Retinal pigment epithelial cell (primary cell): ENCODE results near the gene FAM110C.
"Not testable (repeated sequence)": the region's sequence is repeated elsewhere in the genome, so short reads cannot be mapped to it uniquely, and the experiment has no call there.

Experiments
- DNase-seq: peaks from one replicate; pipeline ENCODE4 v3.0.0-alpha.2; 2010; ENCODE audit warnings: low read depth
- H3K4me3 ChIP-seq: 2 replicates; pipeline ENCODE4 v1.5.1; 2011; ENCODE audit warnings: mild to moderate bottlenecking, low read length, control low read depth, moderate library complexity
- CTCF ChIP-seq: conservative IDR thresholded peaks from 2 replicates; pipeline ENCODE4 v1.5.1; 2011; ENCODE audit warnings: low read depth, low read length, control low read depth, inconsistent platforms

The FAM110C gene

DNA sequence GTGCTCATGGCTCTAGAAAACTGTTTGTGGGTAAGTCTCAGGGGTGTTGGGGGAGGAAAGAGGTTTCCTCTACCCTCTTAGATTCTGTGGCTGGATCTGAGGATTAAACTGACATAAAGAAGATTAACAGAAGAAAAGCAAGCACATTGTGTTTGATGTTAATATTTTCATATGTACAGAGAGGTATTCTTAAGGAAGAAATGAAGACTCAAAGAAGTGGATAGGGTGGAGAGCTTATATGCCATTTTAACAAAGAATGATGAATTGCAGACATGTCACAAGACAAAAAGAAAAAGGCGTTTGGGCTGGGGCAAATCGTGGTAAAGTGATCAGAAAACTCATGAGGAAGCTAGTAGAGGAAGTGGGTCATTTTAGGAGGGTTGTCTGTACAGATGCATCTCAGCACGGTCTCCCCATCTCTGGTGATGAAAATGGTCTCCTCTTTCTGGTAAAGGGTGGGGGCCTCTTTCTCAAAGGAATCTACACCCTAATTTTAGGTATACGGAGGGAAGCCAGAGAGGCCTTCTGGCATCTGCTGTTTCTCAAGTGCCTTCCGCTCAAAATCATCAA is 17.8 kb downstream of the FAM110C start:
- no peak for TF ChIP-seq CTCF
- DNase-seq: no peak
- H3K4me3 ChIP-seq: no peak overlapping the region

DNA sequence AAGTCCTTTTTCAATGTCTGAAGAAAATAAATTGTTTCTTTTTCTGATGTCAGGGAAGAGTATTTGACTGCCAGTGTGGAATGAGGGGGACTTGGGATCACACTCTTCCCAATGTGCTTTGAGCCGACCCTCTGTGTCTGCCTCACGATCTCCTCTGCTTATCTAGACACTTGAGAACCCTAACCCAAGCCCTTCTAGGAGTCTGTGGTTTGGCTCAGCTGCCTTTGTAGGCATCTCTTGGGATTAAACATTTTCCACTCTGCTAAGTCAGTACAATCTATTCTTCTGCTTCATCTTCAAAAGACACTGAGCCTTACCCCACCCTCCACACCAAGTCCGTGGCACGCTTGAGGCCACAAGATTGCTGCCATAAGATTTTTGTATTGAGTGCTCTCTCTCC is 19.4 kb downstream of the FAM110C start:
- H3K4me3 ChIP-seq: no peak overlapping the region
- DNase-seq: no peak
- no peak for TF ChIP-seq CTCF

DNA sequence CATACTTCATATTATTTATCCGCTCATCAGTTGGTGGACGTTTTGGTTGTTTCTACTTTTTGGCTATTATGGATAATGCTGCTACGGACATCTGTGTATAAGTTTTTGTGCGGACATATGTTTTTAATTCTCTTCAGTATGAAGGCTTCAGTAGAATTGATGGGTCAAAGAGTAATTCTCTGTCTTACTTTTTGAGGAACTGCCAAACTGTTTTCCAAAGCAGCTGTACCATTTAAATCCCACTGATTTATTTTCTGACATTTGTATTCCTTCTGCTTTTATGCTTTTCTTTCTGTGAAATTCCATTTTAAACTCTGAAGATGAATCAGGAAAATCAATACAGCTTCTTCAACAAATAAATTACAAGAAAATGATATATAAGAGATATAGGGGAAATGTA is 20.8 kb downstream of the FAM110C start:
- no peak overlapping the region for H3K4me3 ChIP-seq
- DNase-seq: no peak
- TF ChIP-seq CTCF: no peak

GRCh38 chr2:24591-24990 is 21.7 kb downstream of the FAM110C start:
- H3K4me3 ChIP-seq, DNase-seq: not testable (repeated sequence)

- TF ChIP-seq CTCF: no peak
- H3K4me3 ChIP-seq: no peak overlapping the region
- no peak for DNase-seq
These were observed 22.2 kb downstream of the FAM110C start for GRCh38 chr2:24107-24506.

DNA sequence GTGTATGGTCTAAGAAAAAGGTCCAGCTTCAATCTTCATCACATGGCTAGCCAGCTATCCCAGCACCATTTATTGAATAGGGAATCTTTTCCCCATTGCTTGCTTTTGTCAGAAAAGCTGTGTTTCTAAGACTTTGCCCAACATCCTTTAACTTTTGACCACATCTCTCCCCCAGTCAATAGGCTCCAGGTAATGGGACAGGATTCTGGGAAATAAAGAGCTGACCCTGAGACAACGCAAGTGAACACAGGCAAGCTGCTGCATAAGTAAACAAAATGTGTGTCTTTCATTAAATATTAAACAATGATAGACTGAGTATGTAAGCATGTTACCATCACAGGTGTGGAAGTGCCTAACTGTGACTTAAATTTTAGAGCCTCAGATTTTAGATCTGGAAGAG is 23.0 kb downstream of the FAM110C start:
- no peak overlapping the region for H3K4me3 ChIP-seq
- TF ChIP-seq CTCF: no peak
- DNase-seq: no peak

DNA sequence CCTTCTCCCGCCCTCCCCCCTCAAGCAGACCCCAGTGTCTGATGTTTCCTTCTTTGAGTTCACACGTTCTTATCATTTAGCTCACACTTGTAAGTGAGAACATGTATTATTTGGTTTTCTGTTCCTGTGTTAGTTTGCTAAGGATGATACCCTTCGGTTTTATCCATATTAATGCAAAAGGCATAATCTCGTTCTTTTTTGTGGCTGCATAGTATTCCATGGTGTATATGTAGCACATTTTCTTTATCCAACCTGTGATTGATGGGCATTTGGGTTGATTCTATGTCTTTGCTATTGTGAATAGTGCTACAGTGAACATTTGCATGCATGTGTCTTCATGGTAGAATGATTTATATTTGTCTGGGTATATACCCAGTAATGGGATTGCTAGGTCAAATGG is 24.1 kb downstream of the FAM110C start:
- not testable (repeated sequence) for H3K4me3 ChIP-seq

GRCh38 chr2:20259-20658 is 26.0 kb downstream of the FAM110C start:
- H3K4me3 ChIP-seq, DNase-seq: not testable (repeated sequence)

More for the DNA sequence above, 24.1 kb downstream of the FAM110C start:
- DNase-seq: not testable (repeated sequence)

DNA sequence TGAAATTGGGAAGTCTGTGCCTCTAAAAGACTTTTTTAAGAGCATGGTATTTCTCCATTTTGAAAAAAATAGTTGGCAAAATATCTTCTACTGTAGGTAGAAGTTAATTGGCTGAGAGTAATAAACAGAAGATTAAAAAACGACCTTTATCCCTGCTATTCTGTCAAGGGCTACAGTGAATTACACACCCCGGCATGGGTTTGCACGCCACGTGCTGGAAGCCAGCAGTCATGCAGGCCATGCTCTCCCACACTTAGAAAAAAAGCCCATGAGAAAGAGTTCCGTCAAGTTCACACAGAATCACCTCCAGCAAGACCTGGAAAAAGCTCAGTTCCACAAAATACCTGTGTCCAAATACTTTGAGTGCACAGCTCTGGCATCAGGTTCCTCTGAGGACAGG is 26.8 kb downstream of the FAM110C start:
- H3K4me3 ChIP-seq: no peak overlapping the region
- no peak for DNase-seq
- TF ChIP-seq CTCF: no peak
